ENCODE results near the gene ARMC2.

Gene ARMC2

DNA sequence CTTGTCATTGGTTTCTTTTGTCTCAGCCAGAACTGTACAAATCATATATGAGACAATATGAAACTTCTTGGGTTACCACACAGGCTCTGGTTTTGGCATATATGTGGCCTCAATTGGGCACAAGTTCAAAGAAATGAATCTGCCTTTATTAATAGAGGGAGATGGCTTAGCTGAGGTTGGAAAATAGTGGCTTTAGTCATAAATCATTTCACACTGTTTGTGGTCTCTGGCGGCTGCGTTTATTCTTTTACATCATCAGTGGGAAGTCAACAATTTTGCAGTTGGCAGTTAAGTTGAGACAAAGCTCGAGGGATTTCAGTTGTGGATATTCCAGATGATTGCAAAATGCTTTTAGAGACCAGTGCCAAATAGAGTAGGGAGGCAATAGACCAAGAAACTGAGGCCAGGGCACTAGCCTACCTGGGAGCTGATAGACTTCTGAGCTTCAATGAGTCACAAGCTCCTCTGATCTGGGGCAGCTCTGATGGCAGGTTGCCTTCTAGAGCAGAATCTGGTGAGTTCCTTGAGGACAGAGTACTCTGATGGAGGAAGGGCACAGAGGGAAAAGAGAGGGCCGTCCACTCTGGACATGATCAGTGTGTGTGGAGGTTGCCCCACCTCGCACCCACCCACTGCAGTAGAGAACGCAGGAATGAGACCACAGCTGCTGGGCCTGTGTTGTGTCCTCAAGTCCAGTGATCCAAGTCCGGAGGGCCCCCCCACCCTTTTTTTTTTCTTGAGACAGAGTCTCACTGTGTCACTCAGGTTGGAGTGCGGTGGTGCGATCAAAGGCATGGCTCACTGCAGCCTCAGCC lies 73.5 kb downstream of the ARMC2 start:
- no peak overlapping the region for H3K27ac ChIP-seq (ENCODE audit: low read depth, low read length)
- no peak overlapping the region for H3K4me2 ChIP-seq (ENCODE audit: low read length)
- H3K79me2 ChIP-seq (ENCODE audit: control insufficient read depth, low read length) = no peaks in the 10 kb centered on the region
- H3K27me3 ChIP-seq (ENCODE audit: control insufficient read depth, low read length) = peaks cover 10% of the 10 kb centered on the region
- no peaks in the 10 kb centered on the region for H3F3A ChIP-seq (ENCODE audit: control insufficient read depth, insufficient read depth)
- no peaks in the 10 kb centered on the region for H3K9me3 ChIP-seq (ENCODE audit: control insufficient read depth, insufficient read depth, low read length)
- no peak for TF ChIP-seq EZH2phosphoT487 (IDR thresholded peaks at IDR 0.05; ENCODE audit: borderline replicate concordance, low read length)
- TF ChIP-seq, protein P1, sequence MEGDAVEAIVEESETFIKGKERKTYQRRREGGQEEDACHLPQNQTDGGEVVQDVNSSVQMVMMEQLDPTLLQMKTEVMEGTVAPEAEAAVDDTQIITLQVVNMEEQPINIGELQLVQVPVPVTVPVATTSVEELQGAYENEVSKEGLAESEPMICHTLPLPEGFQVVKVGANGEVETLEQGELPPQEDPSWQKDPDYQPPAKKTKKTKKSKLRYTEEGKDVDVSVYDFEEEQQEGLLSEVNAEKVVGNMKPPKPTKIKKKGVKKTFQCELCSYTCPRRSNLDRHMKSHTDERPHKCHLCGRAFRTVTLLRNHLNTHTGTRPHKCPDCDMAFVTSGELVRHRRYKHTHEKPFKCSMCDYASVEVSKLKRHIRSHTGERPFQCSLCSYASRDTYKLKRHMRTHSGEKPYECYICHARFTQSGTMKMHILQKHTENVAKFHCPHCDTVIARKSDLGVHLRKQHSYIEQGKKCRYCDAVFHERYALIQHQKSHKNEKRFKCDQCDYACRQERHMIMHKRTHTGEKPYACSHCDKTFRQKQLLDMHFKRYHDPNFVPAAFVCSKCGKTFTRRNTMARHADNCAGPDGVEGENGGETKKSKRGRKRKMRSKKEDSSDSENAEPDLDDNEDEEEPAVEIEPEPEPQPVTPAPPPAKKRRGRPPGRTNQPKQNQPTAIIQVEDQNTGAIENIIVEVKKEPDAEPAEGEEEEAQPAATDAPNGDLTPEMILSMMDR (IDR thresholded peaks at IDR 0.05; ENCODE audit: low read depth, low read length, poor library complexity, severe bottlenecking) = no peak
- no peak overlapping the region for H3K4me3 ChIP-seq (ENCODE audit: low read length)
- no peaks in the 10 kb centered on the region for H3K4me1 ChIP-seq (ENCODE audit: control insufficient read depth, low read length)
- no peaks in the 10 kb centered on the region for H3K9me2 ChIP-seq (replicated peaks; ENCODE audit: control insufficient read depth, low read length)
- no peaks in the 10 kb centered on the region for H3K36me3 ChIP-seq (ENCODE audit: control insufficient read depth, low read length)
- H4K20me1 ChIP-seq (ENCODE audit: control insufficient read depth, insufficient read depth, low read depth, low read length) = no peaks in the 10 kb centered on the region

DNA sequence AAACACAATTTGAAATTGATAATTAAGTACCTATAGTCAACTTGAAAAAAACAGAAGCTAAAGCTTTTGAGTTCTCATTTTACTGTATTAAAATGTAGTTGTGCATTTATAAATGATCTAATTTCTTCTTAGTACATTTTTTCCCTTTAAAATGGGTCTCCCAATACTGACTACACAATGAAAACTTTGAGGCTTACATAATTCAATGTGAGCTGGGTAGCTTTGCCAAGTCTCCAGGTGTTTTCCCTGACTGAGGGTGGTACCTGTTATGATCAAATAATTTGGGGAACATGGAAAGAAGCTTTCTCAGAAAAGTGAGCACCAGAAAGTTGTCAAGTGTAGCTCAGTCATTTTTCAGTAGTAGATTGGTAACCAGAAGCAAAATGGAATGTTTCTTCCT lies 74.3 kb downstream of the ARMC2 start:
- Histone ChIP-seq H3K27me3 (ENCODE audit: control insufficient read depth, low read length) (peaks cover 10% of the 10 kb centered on the region), H3K4me1 (ENCODE audit: control insufficient read depth, low read length) (no peaks in the 10 kb centered on the region), H3K4me3 (ENCODE audit: low read length) (no peak overlapping the region), H3F3A (ENCODE audit: control insufficient read depth, insufficient read depth) (no peaks in the 10 kb centered on the region), H3K27ac (ENCODE audit: low read depth, low read length) (no peak overlapping the region), H3K9me2 (replicated peaks; ENCODE audit: control insufficient read depth, low read length) (no peaks in the 10 kb centered on the region), H3K79me2 (ENCODE audit: control insufficient read depth, low read length) (no peaks in the 10 kb centered on the region), H4K20me1 (ENCODE audit: control insufficient read depth, insufficient read depth, low read depth, low read length) (no peaks in the 10 kb centered on the region), H3K9me3 (ENCODE audit: control insufficient read depth, insufficient read depth, low read length) (no peaks in the 10 kb centered on the region), H3K4me2 (ENCODE audit: low read length) (no peak overlapping the region), H3K36me3 (ENCODE audit: control insufficient read depth, low read length) (no peaks in the 10 kb centered on the region)
- TF ChIP-seq EZH2phosphoT487 (IDR thresholded peaks at IDR 0.05; ENCODE audit: borderline replicate concordance, low read length) = no peak
- TF ChIP-seq, protein P1 (IDR thresholded peaks at IDR 0.05; ENCODE audit: low read depth, low read length, poor library complexity, severe bottlenecking) = no peak

DNA sequence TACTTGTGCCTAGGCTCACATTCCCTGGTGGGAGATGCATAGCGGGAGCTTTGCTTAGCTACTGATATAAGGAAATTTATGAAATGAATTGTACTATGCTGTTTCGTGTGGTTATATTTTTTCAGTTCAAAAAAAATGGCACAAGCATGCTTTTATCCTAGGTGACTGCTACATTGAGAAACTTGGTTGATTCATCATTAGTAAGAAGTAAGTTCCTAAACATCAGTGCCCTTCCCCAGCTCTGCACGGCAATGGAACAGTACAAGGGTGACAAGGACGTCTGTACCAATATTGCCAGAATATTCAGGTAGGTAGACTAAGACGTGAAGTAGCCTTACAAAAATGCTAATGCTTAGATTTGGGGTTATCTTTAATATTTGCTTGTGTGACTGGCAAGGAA lies 79.7 kb downstream of the ARMC2 start:
- H3K79me2 ChIP-seq (ENCODE audit: control insufficient read depth, low read length) = no peaks in the 10 kb centered on the region
- H3K4me3 ChIP-seq (ENCODE audit: low read length) = no peak overlapping the region
- no peaks in the 10 kb centered on the region for H3K9me2 ChIP-seq (replicated peaks; ENCODE audit: control insufficient read depth, low read length)
- H4K20me1 ChIP-seq (ENCODE audit: control insufficient read depth, insufficient read depth, low read depth, low read length) = no peaks in the 10 kb centered on the region
- TF ChIP-seq EZH2phosphoT487 (IDR thresholded peaks at IDR 0.05; ENCODE audit: borderline replicate concordance, low read length) = no peak
- TF ChIP-seq, protein P1 (IDR thresholded peaks at IDR 0.05; ENCODE audit: low read depth, low read length, poor library complexity, severe bottlenecking) = no peak
- peaks cover 4% of the 10 kb centered on the region; the same call in 1 of the 2 replicates for H3K27me3 ChIP-seq (ENCODE audit: control insufficient read depth, low read length)
- no peaks in the 10 kb centered on the region for H3F3A ChIP-seq (ENCODE audit: control insufficient read depth, insufficient read depth)
- no peaks in the 10 kb centered on the region for H3K9me3 ChIP-seq (ENCODE audit: control insufficient read depth, insufficient read depth, low read length)
- no peak overlapping the region for H3K4me2 ChIP-seq (ENCODE audit: low read length)
- H3K36me3 ChIP-seq (ENCODE audit: control insufficient read depth, low read length) = no peaks in the 10 kb centered on the region
- H3K4me1 ChIP-seq (ENCODE audit: control insufficient read depth, low read length) = no peaks in the 10 kb centered on the region
- H3K27ac ChIP-seq (ENCODE audit: low read depth, low read length) = no peak overlapping the region

Measured in DOHH2 (cell line).